ENCODE results near the gene ATG101. TPM values are rescaled to one million over a fixed set of nuclear protein-coding genes. Genes with fewer than 3 reads are reported as not detected.
A peak's percentile ranks its signal among the peaks of the same experiment; 100 is the strongest.

Gene ATG101
- total and polyA plus RNA-seq, 2 of the 13 experiments (the other 11 are each of a cell fraction or from before 2014, with no cell fraction given), result 58.2 to 67.7 TPM

- TF ChIP-seq ZFYVE20 (CRISPR knock-in tag; IDR thresholded peaks at IDR 0.05; ENCODE audit: borderline replicate concordance, low read depth) (no peak), HCFC1 (IDR thresholded peaks at IDR 0.05; ENCODE audit: low read depth, low read length) (0 out of 2 replicates have a peak, but pooled peaks have one; percentile 14), ZSCAN29 (CRISPR knock-in tag; conservative IDR thresholded peaks at IDR 0.05) (0 out of 2 replicates have a peak, but pooled peaks have one; percentile 7), ZNF780A (CRISPR knock-in tag; IDR thresholded peaks at IDR 0.05) (no peak), HOXA3 (CRISPR knock-in tag; IDR thresholded peaks at IDR 0.05) (no peak), ZBTB3 (CRISPR knock-in tag; IDR thresholded peaks at IDR 0.05; ENCODE audit: borderline replicate concordance, low read depth) (no peak), ZNF501 (CRISPR knock-in tag; IDR thresholded peaks at IDR 0.05) (0 out of 2 replicates have a peak, but pooled peaks have one; percentile 6), MYC (CRISPR knock-in tag; IDR thresholded peaks at IDR 0.05; ENCODE audit: borderline replicate concordance) (0 out of 2 replicates have a peak, but pooled peaks have one; percentile 10)
- DNase-seq (ENCODE audit: low spot score) (no peak), FAIRE-seq (no peak), ATAC-seq (peak; percentile 46)
- peak overlapping the region; percentile 46 for H3K27ac ChIP-seq (ENCODE audit: extremely low read length, insufficient read depth, low read length)
- no TSS peak for BruUV-seq (replicated peaks)
- no peaks in the 10 kb centered on the region for H4K20me1 ChIP-seq (ENCODE audit: insufficient read depth, low read length)
- H3K4me2 ChIP-seq (ENCODE audit: low read depth, low read length), result peak overlapping the region; percentile 81
- ChIA-PET POLR2A (interaction anchor here (1.0 to 2.4 kb wide), 6 partner anchors 13 to 72 kb away, joined by 3 to 15 read pairs (median 4); partner anchors contain the start of gene ATG101), CTCF (ENCODE audit: low intra/inter-chr PET ratio, low total read pairs) (interaction anchor here (1.6 to 3.1 kb wide), 2 partner anchors 56 to 79 kb away, joined by 6 to 79 read pairs; no protein-coding TSS in a partner anchor)
- no peak overlapping the region for H2AFZ ChIP-seq (ENCODE audit: low read length)
- in situ Hi-C loops (cut with HindIII; ENCODE audit: extremely low pct_ligation_motif_present, low pct_unique_long_range_greater_than_20kb), result loop anchor here (5.0 kb wide), 1 partner anchor 55 kb away; no protein-coding TSS in a partner anchor
- peaks cover 49% of the 10 kb centered on the region for H3K4me1 ChIP-seq (ENCODE audit: insufficient read depth, low read length)
- 0% methylated on average over 3 of the region's 4 CpGs for WGBS (ENCODE audit: low lambda C conversion rate)
- intact Hi-C loops (cut with micrococcal nuclease; ENCODE audit: unreplicated experiment), result loop anchor here (5.0 kb wide), 1 partner anchor 35 kb away; no protein-coding TSS in a partner anchor
- peaks cover 3 to 12% of the 10 kb centered on the region in 2 experiments; a peak in 3 of 5 replicates for H3K36me3 ChIP-seq (replicated peaks in 1 of 2; ENCODE audit: control insufficient read depth in 1 of 2, insufficient read depth in 2 of 2, low read length in 2 of 2)
- peaks cover 11 to 31% of the 10 kb centered on the region in 2 experiments for H3K27me3 ChIP-seq (ENCODE audit: control insufficient read depth in 1 of 2, insufficient read depth in 2 of 2, low read length in 2 of 2)
- no peaks in the 10 kb centered on the region for H3K9me3 ChIP-seq (ENCODE audit: low read length)
- peak overlapping the region; percentile 3 to 71 (median 13); a peak in 3 of 6 replicates for H3K4me3 ChIP-seq (replicated peaks in 1 of 3; ENCODE audit: insufficient read depth in 1 of 3, low read depth in 2 of 3, low read length in 3 of 3)
- H3K79me2 ChIP-seq (ENCODE audit: insufficient read depth, low read length), result no peaks in the 10 kb centered on the region
- peak overlapping the region; percentile 54; the same call in 1 of the 2 replicates for H3K9ac ChIP-seq (ENCODE audit: insufficient read depth, low read depth, low read length)
These were observed 12.8 kb downstream of the ATG101 start for GRCh38 chr12:52082669-52082987.

Measured in HepG2 (cell line).